GM19351 (cell line): ENCODE results near the gene KLHDC3.

Source experiments
- ATAC-seq: cut with Tn5 transposase; IDR thresholded peaks from one replicate; pipeline ENCODE4 v1.9.1; 2021; ENCODE audit warnings: mild to moderate bottlenecking, moderate library complexity; ENCODE audit not compliant: unreplicated experiment

KLHDC3 gene

DNA sequence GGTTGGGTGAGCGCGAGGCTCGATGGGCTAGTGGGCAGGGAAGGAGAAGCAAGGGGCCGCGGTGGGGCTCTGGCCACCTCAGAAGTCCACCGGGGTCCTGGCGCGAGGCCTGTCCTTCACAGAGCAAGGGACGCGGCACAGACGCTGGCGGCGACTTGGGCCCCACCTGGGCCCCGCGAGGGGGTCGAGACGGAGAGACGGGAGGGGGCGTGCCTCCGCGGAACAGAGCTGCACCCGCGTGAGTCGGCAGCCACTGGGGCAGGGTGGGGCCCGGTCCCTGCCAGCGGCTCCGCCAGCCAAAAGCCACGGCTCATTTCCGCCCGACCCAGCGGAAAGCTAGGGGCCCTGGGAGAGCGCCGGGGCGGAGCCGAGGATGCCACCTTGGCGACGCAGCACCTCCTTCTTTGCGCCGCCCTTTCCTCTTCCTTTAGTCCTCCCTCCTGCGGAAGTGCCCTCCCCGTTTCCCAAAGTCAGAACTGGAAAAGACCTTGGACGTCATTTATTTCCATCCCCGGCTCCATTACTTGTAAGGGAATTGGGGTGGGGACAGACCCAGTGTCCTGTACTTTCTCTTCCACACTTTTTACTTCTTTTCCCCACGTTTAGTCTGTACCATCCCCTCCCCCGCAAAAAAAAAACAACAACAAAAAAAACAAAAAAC lies 39.6 kb downstream of the KLHDC3 start, which contains the start of gene CUL7:
TSS of gene CUL7 (minus strand) at position 307 of the 661 bp plus-strand sequence. CDS start 1,063 bp downstream, outside the sequence.
- ATAC-seq: peak; percentile 91

DNA sequence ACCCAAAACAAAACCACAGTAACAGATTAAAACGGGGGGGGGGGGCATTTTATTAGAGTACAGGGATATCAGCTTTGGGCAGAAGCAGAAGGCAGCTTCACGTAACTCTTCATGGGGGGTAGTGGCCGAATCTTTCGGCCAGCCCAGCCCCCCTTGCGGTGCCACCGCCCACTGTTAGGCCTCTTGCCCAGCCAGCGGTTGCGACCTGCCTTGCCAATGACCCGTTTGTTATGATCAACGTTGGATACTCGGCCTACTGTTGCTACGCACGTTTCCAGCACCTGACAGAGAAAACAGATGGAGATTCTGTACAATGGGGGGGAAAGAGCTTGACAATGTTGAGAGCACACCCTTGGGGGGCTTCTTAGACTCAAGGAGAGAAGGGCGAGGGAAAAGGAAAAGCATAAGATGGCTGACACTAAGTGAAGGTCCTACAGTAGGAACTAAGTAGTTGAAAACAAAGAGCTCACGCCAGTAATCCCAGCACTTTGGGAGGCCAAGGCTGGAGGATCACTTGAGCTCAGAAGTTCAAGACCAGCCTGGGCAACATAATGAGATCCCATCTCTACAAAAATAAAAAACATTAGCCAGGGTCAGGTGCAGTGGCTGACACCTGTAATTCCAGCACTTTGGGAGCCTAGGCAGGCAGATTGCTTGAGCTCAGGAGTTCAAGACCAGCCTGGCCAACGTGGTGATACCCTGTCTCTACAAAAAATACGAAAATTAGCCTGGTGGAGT lies 40.3 kb downstream of the KLHDC3 start:
- ATAC-seq: no peak

DNA sequence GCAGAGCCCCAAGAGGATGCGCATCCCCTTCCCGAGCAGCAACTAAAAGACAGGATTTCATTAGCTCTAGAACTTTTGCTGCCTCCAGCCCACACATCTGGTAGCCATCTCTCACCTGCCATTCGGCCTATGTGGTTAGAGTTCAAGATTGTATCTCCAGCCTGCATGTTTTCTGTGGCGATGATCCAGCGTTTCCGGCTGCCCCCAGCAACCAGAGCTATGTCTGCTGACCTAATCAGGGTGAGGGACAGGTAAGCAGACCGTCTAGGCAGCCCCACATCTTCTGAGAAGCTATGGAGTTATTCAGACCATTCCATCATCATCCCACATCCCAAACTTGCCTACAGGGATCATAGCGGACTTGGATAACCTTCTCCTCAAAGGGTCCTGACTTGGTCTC lies 41.9 kb downstream of the KLHDC3 start:
- ATAC-seq: no peak

DNA sequence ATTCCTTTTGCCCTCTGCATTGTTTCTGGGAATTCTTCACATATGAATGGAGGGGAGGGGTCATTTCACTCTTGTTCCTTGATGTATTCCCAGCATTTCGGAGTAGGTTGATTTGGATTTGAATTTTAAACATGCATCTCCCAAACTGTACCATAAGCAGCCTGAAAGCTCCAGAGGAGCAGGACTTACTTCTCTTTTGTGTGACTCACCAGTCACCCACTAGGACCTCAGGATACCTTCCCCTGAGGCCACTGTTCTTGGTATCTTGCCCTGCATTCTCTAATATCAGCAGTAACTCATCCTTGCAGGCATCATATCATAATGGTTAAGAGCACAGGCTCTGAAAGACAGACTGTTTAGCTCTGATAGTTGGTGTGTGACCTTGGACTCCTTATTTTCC lies 44.5 kb downstream of the KLHDC3 start:
- no peak for ATAC-seq

DNA sequence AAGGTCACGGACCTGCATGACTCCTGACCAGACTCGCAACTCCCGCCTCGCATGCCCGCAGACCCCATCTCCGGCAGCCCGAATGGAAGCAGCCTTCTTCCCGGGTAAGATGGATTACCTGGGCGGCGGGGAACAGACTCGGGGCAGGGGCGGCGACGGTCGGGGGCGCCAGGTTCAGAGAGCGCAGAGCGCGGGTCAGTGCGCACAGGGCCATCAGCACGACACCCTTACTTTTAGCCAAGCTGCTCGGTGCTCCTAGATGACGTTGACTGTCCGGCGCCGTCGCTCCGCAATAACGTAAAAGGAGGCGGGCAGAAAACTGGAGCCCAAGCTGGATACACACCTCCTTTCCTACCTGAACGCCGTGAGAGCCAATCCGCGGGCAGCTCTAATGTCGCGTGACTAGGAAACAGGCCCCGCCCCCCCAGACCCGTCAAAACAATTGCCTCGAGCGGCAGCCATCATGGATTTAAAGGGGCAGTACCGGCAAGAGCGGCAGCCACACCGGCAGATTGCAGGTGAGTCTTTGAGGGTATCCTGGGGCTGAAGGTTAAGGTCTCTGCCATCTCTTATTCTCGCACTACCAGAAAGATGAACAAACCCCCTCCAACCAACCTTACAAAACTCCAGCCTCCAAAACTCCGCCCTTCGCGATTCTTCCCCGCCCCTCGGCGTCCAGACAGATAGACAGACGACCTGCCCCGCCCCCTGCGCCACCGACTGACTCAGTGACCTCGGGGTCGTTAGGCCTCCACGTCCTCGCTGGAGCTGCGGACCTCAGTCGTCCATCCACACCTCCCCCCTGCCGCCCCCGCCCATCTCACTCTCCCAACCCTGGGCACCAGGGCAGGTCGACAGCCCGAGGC lies 45.4 kb downstream of the KLHDC3 start, which contains the start of the genes KLC4 and MRPL2:
TSS of gene KLC4 (plus strand) at position 464 of the 866 bp plus-strand sequence. CDS start 1,705 bp downstream, outside the sequence.
TSS of gene MRPL2 (minus strand) at position 267 of the 866 bp plus-strand sequence. CDS start at position 214, 53 bp downstream.
- peak; percentile 88 for ATAC-seq

DNA sequence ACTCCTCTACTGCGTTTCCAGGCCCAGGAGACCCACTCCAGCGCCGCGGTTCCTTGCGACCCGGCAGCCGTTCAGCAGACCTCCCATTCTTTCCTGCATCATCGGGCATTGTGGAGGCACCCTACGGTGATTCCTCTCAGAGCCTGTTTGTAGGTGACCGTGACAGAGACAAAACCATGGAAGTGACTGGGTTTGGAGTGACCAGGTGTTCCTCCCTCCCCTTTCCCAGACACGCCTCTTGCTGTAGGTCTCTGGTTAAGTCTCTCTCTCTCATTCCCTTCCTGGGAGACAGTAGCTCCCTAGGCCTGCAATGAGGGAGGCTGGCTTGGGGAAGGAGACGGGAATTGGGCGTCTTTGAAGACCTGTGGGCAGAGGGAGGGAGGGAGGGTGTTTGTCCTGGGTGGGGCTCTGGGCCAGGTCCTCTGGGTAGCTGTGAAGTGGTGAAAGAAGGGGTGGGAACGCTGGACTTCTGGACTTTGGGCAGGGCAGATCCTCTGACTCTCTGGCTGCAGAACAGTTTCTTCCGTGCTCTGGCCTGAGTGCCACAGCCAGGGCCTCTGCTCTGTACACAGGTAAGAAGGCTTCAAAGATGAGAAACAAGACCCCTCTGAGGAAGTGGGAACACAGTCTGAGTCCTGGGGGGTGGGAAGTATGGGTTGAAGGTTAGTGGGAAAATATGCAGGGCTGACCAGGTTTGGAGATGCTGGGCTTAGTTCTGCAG lies 46.1 kb downstream of the KLHDC3 start:
- no peak for ATAC-seq

DNA sequence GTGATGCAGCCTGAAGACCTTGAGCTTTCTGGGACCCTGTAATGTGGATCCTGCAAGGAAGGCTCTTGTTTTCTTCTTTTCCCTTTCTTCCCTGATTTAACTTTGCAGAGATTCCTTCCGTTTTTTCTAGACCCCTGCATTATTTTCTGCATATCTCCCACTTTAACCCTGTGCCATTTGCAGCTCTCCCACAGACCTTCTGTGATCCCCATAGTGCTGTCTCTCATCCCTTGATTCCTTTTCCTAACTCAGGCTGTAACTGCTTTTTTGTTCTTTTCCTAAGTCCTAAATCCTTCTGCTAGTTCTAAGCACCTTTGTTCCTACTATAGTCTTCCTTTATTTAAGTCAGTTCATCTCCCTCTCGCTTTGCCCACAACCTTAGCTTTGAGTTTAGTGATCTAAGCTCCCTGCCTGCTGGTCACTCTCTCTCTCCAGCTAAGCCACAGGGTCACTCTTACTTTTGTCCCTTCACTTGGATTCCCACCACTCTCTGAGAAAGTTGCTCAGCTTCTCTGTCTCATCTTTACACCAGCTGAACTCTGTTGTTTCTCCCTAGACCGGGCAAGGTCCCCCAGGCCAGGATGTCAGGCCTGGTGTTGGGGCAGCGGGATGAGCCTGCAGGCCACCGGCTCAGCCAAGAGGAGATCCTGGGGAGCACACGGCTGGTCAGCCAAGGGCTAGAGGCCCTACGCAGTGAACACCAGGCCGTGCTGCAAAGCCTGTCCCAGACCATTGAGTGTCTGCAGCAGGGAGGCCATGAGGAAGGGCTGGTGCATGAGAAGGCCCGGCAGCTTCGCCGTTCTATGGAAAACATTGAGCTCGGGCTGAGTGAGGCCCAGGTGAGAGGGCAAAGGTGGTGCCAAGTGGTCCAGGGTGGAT lies 46.9 kb downstream of the KLHDC3 start:
- no peak for ATAC-seq

DNA sequence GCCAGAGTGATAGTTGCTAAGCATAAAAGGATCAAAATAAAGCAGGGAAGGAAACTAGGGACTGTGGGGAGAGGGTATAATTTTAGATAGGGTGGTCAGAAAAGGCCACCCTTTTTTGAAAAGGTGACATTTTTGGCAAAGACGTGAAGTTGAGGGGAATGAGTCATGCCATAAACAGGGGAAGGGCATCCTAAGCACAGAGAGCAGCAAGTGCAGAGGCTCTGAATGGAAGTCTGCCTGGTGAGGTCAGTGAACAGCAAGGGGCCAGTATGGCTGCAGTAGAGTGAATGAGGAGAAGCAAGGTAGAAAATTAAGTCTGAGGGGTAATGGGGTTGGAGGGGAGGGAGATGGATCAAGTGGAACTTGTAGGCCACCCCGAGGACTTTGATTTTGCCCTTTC lies 47.8 kb downstream of the KLHDC3 start:
- no peak for ATAC-seq

DNA sequence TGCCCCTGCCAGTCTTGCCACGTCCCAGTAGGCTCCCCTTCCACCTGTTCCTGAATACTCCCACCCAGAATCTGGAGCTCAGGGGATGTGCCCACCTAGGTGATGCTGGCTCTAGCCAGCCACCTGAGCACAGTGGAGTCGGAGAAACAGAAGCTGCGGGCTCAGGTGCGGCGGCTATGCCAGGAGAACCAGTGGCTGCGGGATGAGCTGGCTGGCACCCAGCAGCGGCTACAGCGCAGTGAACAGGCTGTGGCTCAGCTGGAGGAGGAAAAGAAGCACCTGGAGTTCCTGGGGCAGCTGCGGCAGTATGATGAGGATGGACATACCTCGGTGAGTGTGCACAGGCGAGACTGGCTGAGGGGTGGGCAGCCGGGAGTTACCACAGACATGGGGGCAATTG lies 48.8 kb downstream of the KLHDC3 start:
- ATAC-seq: no peak

DNA sequence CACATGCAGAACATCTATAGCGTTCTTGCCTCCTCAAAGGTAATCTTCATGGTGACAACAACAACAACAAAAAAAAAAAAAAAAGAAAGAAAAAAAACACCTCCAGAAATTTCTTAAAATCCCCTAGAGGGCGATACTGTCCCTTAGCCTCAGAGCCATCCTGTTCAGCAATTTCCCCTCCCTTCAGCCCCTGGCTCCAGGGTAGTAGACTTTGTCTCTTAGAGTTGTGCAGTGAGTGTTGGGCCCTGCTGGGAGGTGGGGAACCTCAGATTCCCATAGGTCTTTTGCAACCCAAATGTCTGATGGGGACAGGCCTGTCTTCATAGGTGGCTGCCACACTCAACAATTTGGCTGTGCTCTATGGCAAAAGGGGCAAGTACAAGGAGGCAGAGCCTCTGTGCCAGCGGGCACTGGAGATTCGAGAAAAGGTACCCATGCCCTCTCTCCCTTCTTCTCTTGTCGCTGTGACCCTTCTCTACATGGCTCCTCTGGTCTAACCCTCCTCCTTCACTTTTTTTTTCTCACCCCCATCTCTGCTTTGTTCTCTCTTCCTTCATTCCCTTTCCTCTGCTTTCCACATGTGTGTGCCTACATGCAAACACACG lies 56.1 kb downstream of the KLHDC3 start:
- ATAC-seq: no peak
